HepG2 (cell line): Measurements from ENCODE around the gene FER1L5. TPM values are rescaled to one million over a fixed set of nuclear protein-coding genes. Genes with fewer than 3 reads are reported as not detected.

ENCODE experiments used
- ATF7-NPFF ChIP-seq: sonication (generic); formaldehyde crosslinking; IDR thresholded peaks from 2 replicates; pipeline ENCODE4 v1.8.1; 2023; ENCODE audit warnings: mild to moderate bottlenecking, low read depth, missing genetic modification reagents, moderate library complexity
- BORCS8-MEF2B ChIP-seq: sonication (generic); formaldehyde crosslinking; IDR thresholded peaks from 2 replicates; pipeline ENCODE4 v1.8.0; 2022; ENCODE audit warnings: mild to moderate bottlenecking, missing genetic modification reagents
- DR1 ChIP-seq: sonication (generic); formaldehyde crosslinking; IDR thresholded peaks from 2 replicates; pipeline ENCODE4 v1.8.0; 2021; ENCODE audit warnings: mild to moderate bottlenecking, missing genetic modification reagents, inconsistent platforms
- KLF13 ChIP-seq: sonication (generic); formaldehyde crosslinking; IDR thresholded peaks from 2 replicates; pipeline ENCODE4 v1.4.0; 2020; ENCODE audit warnings: mild to moderate bottlenecking, missing genetic modification reagents
- NFAT5 ChIP-seq: sonication (generic); formaldehyde crosslinking; IDR thresholded peaks from 2 replicates; pipeline ENCODE4 v1.4.0; 2020; ENCODE audit warnings: missing genetic modification reagents
- PAX8 ChIP-seq: sonication (generic); formaldehyde crosslinking; IDR thresholded peaks from 2 replicates; pipeline ENCODE4 v1.8.0; 2022; ENCODE audit warnings: mild to moderate bottlenecking, missing genetic modification reagents, borderline replicate concordance
- TAF15 ChIP-seq: fragments of 200-400 bp; formaldehyde crosslinking; IDR thresholded peaks from one replicate; pipeline ENCODE4 v1.6.1; 2018; ENCODE audit warnings: mild to moderate bottlenecking, low read depth, low read length; ENCODE audit not compliant: poor library complexity, severe bottlenecking
- TBP ChIP-seq: sonication (generic); formaldehyde crosslinking; IDR thresholded peaks from 2 replicates; pipeline ENCODE4 v1.5.0; 2020; ENCODE audit warnings: missing genetic modification reagents
- TEAD2 ChIP-seq: sonication (generic); formaldehyde crosslinking; IDR thresholded peaks from 2 replicates; pipeline ENCODE4 v1.9.0; 2021; ENCODE audit warnings: missing genetic modification reagents
- XRCC5 ChIP-seq: fragments of 200-400 bp; formaldehyde crosslinking; optimal IDR thresholded peaks from 2 replicates; pipeline ENCODE3; 2017; ENCODE audit warnings: mild to moderate bottlenecking, low read length
- ZBTB2 ChIP-seq: sonication (generic); formaldehyde crosslinking; IDR thresholded peaks from 2 replicates; pipeline ENCODE4 v1.8.0; 2022; ENCODE audit warnings: low read depth, missing genetic modification reagents
- ZBTB21 ChIP-seq: sonication (generic); formaldehyde crosslinking; IDR thresholded peaks from 2 replicates; pipeline ENCODE4 v1.4.0; 2020; ENCODE audit warnings: missing genetic modification reagents
- ZFAT ChIP-seq: sonication (generic); formaldehyde crosslinking; conservative IDR thresholded peaks from 2 replicates; pipeline ENCODE4 v1.8.1; 2023; ENCODE audit warnings: missing genetic modification reagents, inconsistent platforms
- ZFP41 ChIP-seq: sonication (generic); formaldehyde crosslinking; IDR thresholded peaks from 2 replicates; pipeline ENCODE4 v1.4.0; 2020; ENCODE audit warnings: mild to moderate bottlenecking, missing genetic modification reagents, borderline replicate concordance
- ZNF296 ChIP-seq: sonication (generic); formaldehyde crosslinking; conservative IDR thresholded peaks from 2 replicates; pipeline ENCODE4 v1.5.0; 2020; ENCODE audit warnings: mild to moderate bottlenecking, missing genetic modification reagents
- ZNF572 ChIP-seq: sonication (generic); formaldehyde crosslinking; IDR thresholded peaks from 2 replicates; pipeline ENCODE4 v1.5.1; 2020; ENCODE audit warnings: mild to moderate bottlenecking, missing genetic modification reagents
- ZNF678 ChIP-seq: sonication (generic); formaldehyde crosslinking; IDR thresholded peaks from 2 replicates; pipeline ENCODE4 v1.4.0; 2020; ENCODE audit warnings: mild to moderate bottlenecking, missing genetic modification reagents
- ZNF713 ChIP-seq: sonication (generic); formaldehyde crosslinking; IDR thresholded peaks from 2 replicates; pipeline ENCODE4 v1.4.0; 2020; ENCODE audit warnings: mild to moderate bottlenecking, missing genetic modification reagents
- ZSCAN30 ChIP-seq: sonication (generic); formaldehyde crosslinking; IDR thresholded peaks from 2 replicates; pipeline ENCODE4 v1.5.0; 2020; ENCODE audit warnings: mild to moderate bottlenecking, missing genetic modification reagents
- polyA plus RNA-seq, 8 experiments: library from polyadenylated mRNA; depleted of rRNA in 3 of 8; stranded (reverse) in 7 of 8; unstranded in 1 of 8; fragments of >200 nt; fragmentation: Illumina TruSeq in 4 of 8; extraction: Trizol in 4 of 8; gene quantifications; 2 replicates each; pipeline versions ENCODE4 v1.2.1 to v1.2.3, GENCODE V29; 2011 to 2016; ENCODE audit warnings: low read depth in 4 of 8, missing spikeins in 1 of 8, mixed read lengths in 1 of 8; ENCODE audit not compliant: insufficient read depth in 1 of 8
- total RNA-seq, 5 experiments: library from RNA; depleted of rRNA; stranded (reverse); fragments of >200 nt; fragmentation: Illumina TruSeq; extraction: Trizol; gene quantifications; 2 replicates each; pipeline ENCODE4 v1.2.3, GENCODE V29; 2016; ENCODE audit warnings: low read depth in 1 of 5
- TF ChIP-seq, protein P1 (sequence below): sonication (generic); formaldehyde crosslinking; IDR thresholded peaks from 2 replicates; pipeline ENCODE4 v1.5.0; 2020; ENCODE audit warnings: missing genetic modification reagents
- TF ChIP-seq, protein P2 (sequence below): sonication (generic); formaldehyde crosslinking; IDR thresholded peaks from 2 replicates; pipeline ENCODE4 v1.5.0; 2020; ENCODE audit warnings: missing genetic modification reagents, mild to moderate bottlenecking, borderline replicate concordance

FER1L5 gene
- total and polyA plus RNA-seq, 2 of the 13 experiments (the other 11 are each of a cell fraction or from before 2014, with no cell fraction given): 0.02 to 0.08 TPM

DNA sequence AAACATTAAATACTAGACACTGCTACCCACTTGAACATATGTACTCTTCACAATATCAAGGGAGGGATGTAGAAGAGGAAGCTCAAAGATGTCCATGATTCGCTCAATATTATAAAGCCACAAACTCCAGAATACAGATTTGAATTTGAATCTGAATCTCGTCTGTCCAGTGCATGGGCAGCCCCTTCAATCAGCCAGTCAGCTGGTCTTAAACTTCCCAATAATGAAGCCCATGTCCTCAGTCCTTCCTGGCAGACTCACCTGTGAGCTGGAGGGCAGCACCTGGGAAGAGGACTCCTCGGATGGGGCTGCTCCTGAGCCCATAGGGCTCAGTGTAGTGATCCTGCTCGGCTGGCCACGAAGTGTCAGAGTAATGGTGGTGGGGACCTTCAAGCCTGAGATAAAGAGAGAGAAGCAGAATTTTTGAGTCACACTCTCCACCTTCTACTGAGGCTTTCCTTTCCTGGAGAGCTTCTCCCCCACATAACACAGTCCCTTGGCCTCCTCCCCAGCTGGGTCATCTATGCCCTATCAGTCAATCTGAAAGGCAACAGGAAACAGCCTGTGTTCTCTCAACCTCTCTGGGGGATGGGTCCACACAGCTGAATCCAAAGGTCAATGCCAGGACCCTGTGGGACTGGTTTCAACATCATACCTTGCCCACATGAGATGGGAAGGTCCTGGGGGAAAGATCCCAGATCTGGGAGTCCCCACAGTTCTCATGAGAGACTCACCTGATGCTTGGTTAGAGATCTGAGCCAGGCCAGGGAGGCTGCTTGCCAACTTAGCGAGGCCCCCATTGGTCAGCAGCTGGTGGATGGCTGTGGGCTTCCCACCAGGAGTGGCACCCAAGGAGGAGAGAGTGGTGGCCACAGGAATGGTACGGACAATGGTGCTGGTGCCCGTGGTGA, 40.9 kb upstream of the FER1L5 start (continued):
- 0 out of 2 replicates have a peak, but pooled peaks have one; percentile 17 for TF ChIP-seq ATF7-NPFF
- no peak for TF ChIP-seq TEAD2 (CRISPR knock-in tag)
- TF ChIP-seq ZFAT (CRISPR knock-in tag): no peak
- no peak for TF ChIP-seq ZSCAN30 (CRISPR knock-in tag)
- TF ChIP-seq, protein P1, sequence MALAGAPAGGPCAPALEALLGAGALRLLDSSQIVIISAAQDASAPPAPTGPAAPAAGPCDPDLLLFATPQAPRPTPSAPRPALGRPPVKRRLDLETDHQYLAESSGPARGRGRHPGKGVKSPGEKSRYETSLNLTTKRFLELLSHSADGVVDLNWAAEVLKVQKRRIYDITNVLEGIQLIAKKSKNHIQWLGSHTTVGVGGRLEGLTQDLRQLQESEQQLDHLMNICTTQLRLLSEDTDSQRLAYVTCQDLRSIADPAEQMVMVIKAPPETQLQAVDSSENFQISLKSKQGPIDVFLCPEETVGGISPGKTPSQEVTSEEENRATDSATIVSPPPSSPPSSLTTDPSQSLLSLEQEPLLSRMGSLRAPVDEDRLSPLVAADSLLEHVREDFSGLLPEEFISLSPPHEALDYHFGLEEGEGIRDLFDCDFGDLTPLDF (CRISPR knock-in tag): no peak
- TF ChIP-seq XRCC5: peak; percentile 83
- 0 out of 2 replicates have a peak, but pooled peaks have one; percentile 59 for TF ChIP-seq PAX8
- TF ChIP-seq BORCS8-MEF2B: no peak
- TF ChIP-seq ZFP41 (CRISPR knock-in tag): no peak
- TF ChIP-seq, protein P2, sequence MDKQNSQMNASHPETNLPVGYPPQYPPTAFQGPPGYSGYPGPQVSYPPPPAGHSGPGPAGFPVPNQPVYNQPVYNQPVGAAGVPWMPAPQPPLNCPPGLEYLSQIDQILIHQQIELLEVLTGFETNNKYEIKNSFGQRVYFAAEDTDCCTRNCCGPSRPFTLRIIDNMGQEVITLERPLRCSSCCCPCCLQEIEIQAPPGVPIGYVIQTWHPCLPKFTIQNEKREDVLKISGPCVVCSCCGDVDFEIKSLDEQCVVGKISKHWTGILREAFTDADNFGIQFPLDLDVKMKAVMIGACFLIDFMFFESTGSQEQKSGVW (CRISPR knock-in tag): no peak
- TF ChIP-seq DR1: no peak
- no peak for TF ChIP-seq ZBTB21 (CRISPR knock-in tag)
- no peak for TF ChIP-seq TAF15
- no peak for TF ChIP-seq KLF13
- TF ChIP-seq TBP (CRISPR knock-in tag): no peak
- peak; percentile 93; the same call in 1 of the 2 replicates for TF ChIP-seq ZNF572 (CRISPR knock-in tag)
- no peak for TF ChIP-seq ZBTB2
- no peak for TF ChIP-seq NFAT5 (CRISPR knock-in tag)
- no peak for TF ChIP-seq ZNF296 (CRISPR knock-in tag)
- peak; percentile 71; the same call in 1 of the 2 replicates for TF ChIP-seq ZNF678 (CRISPR knock-in tag)
- no peak for TF ChIP-seq ZNF713 (CRISPR knock-in tag)
